ENCODE results near the gene LDHAL6A.

Gene LDHAL6A

DNA sequence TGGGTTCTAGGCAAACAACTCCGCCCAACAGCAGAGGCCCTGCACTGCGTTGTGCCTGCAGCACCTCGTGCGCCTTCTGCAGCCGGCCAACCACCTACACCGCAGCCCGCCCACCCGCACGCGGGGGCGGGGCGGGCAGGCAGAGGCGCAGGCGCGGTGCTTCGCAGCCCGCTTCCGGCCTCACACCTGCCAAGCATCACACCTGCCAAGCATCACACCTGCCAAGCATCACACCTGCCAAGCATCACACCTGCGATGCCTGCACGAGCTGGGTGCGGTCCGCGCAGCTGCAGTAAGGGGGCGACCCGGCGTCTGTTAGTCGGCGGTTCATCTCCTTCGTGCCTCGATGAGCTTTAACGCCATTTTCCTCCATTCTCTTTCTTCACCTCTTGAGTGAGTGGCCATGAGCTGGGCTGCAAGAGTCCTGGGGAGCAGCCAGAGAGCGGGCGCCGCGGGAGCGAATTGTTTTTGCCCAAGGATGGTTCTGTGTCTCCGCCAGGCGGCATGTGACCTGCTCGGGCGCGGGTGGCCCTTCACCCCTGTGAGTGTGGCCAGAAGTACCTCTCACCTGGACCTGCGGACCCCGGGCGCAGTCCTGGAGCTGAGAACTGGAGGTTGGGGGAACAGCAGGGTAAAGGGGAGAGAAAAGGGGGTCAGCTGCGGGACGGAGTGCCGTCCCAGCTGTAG lies at the start of gene LDHAL6A:
Gene LDHAL6A (plus strand): TSS at position 171 of the 687 bp plus-strand sequence. CDS start 825 bp downstream, outside the sequence.
- DNase-seq (ENCODE audit: low spot score) = no peak

DNA sequence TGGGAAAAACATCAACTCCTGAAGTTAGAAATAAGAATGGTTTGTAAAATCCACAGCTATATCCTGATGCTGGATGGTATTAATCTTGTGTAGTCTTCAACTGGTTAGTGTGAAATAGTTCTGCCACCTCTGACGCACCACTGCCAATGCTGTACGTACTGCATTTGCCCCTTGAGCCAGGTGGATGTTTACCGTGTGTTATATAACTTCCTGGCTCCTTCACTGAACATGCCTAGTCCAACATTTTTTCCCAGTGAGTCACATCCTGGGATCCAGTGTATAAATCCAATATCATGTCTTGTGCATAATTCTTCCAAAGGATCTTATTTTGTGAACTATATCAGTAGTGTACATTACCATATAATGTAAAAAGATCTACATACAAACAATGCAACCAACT lies 48.3 kb upstream of the LDHAL6A start:
- DNase-seq (ENCODE audit: low spot score) = peak; percentile 25

DNA sequence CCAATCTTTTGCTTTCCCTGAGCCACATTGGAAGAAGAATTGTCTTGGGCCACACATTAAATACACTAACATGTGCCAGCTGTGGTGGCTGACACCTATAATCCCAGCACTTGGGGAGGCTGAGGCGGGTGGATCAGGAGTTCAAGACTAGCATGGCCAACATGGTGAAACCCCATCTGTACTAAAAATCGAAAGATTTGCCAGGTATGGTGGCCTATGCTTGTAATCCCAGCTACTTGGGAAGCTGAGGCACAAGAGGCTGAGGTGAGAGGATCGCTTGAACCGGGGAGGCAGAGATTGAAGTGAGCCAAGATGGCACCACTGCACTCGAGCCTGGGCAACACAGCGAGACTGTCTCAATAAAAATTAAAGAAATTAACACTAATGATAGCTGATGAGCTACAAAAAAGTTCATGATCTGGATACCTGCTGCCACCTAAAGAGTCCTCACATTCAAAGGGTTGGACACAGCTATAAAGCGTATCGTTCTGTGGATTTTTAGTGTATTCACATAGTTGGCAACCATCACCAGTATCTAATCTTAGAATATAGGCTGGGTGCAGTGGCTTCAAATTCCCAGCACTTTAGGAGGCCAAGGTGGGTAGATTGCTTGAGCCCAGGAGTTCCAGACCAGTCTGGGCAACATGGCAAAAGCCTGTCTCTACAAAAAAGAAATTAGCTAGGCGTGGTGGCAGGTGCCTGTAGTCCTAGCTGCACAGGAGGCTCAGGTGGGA lies 46.9 kb upstream of the LDHAL6A start:
- no peak for DNase-seq (ENCODE audit: low spot score)

DNA sequence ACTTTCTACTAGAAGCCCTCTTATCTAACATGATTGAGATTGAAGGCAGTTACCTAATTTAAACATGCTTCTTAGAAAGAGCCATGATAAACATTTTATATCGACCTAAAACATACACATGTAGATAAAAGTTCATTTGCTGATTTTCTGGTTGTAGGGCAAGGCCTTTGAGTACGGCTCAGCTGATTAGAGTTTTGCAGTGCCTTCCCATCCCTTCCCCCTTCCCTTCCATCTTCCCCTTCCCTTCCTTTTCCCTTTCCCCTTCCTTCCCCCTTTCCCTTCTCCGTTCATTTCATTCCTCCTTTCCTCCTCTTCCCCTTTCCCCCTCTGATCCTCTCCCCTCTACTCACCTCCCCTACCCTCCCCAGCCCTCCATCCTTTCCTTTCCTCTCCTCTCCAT lies 39.2 kb upstream of the LDHAL6A start:
- DNase-seq (ENCODE audit: low spot score) = no peak

DNA sequence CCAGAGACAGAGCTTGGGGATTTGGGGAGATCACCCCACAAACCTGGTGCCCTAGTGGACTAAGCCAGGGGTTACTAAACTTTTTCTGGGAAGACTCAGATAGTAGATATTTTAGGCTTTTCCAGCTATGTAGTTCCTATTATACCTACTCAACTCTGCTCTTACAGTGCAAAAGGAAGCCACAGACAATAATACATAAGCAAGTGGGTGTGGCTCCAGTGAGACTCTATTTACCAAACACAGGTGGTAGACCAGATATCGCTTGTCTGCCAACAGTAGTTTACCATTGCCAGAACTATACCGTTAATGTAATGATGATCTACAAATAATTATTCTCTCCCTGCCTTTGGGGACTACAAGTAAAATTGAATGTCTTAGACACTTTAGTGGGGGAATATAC lies 36.6 kb upstream of the LDHAL6A start:
- DNase-seq (ENCODE audit: low spot score) = no peak

DNA sequence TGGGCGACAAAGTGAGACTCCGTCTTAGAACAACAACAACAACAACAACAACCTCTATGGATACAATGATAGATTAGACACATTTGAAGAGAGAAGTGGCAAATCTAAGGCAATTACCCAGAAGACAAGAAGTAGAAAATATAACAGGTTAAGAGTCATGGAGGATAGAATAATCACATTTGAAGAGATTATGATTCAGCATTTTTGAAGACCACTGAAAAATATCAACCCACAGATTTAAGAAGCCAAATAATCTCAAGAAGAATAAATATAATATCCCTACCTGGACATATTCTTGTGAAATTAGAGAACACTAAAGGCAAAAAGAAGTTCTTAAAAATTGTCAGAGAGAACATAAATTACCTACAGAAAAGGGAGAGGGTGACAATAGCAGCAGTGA lies 35.6 kb upstream of the LDHAL6A start:
- DNase-seq (ENCODE audit: low spot score) = no peak

DNA sequence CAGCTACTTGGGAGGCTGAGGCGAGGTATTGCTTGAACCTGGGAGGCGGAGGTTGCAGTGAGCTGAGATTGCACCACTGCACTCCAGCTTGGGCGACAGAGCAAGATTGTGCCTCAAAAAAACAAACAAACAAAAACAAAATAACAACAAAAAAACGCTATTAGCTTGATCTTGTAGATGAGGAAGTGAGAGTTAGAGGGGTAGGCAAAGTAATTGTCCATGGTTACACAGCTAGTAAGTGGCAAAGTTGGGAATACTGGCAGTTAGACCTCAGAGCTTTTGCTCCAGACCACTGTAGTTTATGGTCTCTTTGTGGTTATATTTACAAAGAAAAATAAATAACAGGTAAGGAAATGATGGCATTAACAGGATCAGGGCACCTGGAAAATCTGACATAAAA lies 28.4 kb upstream of the LDHAL6A start:
- DNase-seq (ENCODE audit: low spot score) = no peak

DNA sequence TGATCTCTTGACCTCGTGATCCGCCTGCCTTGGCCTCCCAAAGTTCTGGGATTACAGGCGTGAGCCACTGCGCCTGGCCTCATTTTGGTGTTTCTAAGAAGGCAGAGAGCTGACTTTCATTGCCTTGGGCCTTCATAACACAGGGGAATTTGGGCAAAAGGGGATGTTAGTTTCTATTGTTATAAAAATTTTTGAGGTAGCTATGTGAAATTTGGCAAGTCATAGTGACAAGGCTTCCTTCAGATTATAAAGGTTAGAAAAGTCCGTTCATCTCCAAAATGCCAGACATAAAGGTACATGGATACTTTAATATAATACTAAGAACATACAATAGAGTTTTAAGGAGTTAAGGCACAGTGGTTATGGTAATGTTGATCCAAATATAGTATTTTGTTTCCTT lies 26.3 kb upstream of the LDHAL6A start:
- no peak for DNase-seq (ENCODE audit: low spot score)

DNA sequence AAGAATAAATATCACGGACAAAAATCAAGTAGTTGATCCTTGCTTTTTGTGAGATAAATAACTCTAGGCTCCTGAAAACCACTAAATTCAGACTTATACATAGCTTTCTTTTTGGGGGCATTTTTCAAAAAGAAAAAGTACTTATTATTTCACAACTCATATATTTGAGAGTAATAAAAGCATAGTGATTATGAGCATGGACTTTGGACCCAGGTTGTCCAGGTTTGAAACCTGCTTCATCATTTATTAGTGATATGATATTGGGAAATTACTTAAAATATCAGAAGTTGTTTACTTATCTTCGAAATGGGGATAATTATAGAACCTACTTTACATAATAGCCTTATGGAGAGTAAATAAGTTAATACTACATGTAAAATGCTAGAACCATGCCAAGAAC lies 17.0 kb upstream of the LDHAL6A start:
- DNase-seq (ENCODE audit: low spot score) = no peak

DNA sequence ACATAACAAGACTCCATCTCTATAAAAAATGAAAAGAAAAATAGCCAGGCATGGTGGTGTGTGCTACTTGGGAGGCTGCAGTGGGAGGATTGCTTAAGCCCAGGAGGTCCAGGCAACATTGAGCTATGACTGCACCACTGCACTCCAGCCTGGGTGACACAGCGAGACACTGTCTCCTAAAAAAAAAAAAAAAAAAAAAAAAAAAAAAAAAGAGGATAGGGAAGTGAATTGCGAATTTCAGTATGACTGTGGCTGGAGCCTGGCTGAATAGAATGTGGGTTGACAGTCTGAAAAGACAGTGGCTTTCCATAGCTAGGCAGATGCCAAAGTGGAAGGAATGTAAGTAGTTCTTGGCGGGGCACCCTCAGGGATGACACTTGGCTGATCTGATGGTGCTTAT lies 6.4 kb upstream of the LDHAL6A start:
- DNase-seq (ENCODE audit: low spot score) = no peak

DNA sequence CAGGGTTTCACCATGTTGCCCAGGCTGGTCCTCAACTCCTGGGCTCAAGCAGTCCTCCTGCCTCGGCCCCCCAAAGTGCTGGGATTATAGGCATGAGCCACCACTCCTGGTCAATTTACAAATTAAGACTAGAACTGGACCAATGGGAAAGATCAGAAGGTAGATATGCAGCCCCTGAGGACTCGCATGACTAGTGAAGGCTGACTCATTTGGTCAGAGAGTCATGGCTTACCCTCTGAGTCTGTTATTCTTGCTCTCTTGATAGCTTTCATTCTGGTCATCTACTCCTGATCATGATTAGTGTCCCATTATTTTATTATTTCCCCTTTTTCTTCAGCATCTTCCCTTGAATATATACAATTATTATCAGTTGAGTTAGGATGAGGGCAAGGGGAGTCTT lies 2.7 kb upstream of the LDHAL6A start:
- DNase-seq (ENCODE audit: low spot score) = no peak

DNA sequence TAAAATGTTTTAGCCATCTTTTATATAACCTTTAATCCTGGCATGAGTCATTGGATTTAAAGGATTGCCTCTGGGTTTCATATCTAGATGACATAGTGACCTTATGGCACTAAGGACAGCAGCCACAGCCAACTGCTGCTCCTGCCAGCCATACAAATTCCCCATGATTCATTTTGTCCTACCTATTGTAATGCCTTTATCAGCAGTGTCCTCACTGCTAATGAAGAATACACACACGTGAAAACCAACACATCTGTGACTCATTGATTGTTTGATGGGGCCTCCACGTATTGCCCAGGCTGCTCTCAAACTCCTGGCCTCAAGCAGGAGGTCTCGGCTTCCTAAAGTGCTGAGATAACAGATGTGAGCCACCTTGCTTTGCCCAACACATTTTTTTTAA lies 1.8 kb downstream of the LDHAL6A start:
- peak; percentile 36 for DNase-seq (ENCODE audit: low spot score)

DNA sequence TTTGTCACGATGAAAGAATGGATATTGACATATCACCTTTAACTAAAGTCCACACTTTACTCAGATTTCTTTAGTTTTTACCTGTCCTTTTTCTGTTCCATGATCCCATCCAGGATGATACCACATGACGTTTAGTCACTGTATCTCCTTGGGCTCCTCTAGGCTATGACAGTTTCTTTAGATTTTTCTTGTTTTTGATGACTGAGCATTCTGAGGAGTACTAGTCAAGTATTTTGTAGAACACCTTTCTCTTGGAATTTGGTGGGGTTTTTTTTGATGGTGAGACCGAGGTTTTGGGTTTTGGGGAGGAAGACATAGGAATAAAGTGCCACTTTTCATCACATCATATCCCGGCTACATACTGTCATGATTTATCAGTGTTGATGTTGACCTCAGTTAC lies 4.0 kb downstream of the LDHAL6A start:
- DNase-seq (ENCODE audit: low spot score) = no peak

DNA sequence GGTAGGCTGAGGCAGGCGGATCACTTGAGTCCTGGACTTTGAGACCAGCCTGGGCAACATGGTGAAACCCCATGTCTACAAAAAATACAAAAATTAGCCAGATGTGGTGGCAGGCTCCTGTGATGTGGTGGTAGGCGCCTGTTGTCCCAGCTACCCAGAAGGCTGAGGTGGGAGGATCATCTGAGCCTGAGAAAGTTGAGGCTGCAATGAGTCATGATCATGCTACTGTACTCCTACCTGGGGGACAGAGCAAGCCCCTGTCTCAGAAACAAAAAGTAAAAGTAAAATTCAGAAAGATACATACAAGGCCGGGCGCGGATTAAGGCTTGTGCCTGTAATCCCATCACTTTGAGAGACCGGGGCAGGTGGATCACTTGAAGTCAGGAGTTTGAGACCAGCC lies 6.3 kb downstream of the LDHAL6A start:
- no peak for DNase-seq (ENCODE audit: low spot score)

DNA sequence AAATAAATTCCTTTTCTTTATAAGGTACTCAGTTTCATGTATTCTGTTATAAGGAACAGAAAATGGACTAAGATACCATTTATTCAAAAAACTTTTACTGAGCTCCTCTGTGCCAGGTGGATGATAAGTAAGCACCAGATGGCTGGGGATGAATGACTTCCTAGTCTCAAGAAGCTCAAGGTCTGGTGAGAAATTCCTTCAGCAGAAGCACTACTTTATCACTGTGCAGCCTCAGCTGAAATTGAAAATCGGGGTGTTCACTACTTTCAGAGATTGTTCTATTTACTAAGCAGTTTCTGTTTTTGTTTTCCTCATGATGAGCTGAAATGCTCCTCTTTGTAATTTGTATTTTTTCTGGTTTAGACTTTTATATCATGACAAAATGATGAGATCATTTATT lies 7.8 kb downstream of the LDHAL6A start:
- no peak for DNase-seq (ENCODE audit: low spot score)

DNA sequence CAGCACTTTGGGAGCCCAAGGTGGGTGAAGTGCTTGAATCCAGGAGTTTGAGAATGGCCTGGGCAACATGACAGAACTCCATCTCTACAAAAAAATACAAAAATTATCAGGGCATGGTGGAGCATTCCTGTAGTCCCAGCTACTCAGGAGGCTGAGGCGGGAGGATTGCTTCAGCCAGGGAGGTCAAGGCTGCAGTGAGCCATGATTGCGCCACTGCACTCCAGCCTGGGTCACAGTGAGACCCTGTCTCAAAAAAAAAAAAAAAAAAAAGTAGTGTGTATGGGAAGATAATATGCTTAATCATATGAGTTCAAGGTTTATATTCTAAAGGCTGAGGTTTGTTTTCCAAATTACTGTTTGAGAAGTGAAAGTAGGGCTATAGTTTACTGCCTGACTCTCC lies 10.7 kb downstream of the LDHAL6A start:
- no peak for DNase-seq (ENCODE audit: low spot score)

DNA sequence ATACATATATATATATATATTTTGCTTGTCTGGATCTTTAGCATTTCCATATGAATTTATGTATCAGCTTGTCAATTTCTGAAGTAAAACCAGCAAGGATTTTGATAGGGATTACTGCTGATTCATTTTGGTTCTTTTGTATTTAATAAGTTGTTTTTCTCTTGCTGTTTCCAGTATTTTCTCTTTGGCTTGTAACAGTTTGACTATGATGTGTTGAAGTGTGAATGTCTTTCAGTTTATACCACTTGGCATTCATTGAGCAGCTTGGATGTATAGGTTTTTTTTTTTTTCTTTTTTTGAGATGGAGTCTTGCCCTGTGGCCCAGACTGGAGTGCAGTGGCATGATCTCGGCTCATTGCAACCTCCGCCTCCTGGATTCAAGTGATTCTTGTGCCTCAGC lies 12.4 kb downstream of the LDHAL6A start:
- no peak for DNase-seq (ENCODE audit: low spot score)

DNA sequence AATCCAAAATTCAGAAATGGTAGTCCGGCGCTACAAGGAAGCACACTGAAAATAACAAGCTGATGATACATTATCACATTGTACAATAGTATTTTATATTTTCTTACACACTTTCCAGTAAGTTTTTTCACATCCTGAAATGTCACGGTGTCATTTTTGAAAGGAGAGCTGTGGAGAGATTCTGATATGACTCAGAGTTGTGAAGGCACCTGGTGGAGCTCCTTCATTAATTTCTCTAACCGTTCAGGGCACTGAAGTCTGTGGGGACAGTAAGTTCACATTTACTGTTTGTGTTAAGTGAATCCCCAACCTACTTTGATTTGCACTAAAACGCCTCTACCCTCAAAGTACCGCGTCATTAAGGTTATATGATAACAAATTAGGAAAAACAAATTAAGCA lies 13.3 kb downstream of the LDHAL6A start:
- DNase-seq (ENCODE audit: low spot score) = no peak

DNA sequence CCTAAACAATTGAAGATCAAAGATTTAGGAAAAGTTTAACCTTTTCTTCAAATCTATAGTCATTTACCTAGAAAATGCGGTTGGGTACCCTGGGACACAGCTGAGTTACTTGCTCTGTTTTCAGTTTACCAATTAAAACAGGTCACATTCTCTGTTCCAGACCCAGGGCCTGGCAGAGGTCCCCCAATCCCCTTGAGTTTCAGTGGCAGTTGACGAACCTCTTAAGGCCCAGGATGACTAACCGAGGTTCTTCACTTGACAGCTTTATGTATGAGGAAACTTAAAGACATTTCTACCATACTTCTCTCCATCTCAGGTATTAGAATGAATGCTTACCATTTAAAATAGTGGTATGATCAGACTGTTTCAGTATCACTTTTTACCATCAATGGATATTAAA lies 16.3 kb downstream of the LDHAL6A start:
- no peak for DNase-seq (ENCODE audit: low spot score)

DNA sequence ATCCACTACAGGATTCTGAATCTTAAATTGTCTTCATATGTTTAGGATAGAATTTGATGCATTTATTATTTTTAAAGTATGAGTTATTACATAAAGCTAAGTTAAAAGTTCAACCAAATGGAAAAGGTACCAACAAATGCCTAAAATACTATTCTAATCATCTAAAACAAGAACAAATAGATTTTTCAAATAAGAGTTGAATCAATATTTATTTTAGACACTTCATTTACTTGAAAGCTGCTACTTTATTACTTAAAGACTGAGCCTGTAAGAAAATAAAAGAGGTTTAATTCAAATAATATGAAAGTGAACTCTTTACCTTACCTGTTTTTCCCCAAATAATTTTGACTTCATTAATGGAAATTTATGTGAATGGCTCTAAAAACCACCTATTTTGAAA lies 16.9 kb downstream of the LDHAL6A start:
- no peak for DNase-seq (ENCODE audit: low spot score)

DNA sequence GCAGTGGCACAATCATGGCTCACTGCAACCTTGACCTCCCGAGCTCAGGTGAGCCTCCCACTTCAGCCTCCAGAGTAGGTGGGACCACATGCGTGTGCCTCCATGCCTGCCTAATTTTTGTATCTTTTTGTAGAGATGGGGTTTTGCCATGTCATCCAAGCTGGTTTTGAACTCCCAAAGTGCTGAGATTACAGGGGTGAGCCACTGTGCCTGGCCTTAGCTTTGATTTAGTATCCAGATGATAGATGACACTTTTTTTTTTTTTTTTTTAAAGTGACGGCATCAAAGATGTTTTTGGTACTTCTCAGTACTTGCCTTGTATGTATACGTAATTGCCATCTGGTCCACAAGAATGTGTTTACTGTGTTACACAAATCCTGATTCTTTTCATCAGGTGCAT lies 23.4 kb downstream of the LDHAL6A start:
- no peak for DNase-seq (ENCODE audit: low spot score)

DNA sequence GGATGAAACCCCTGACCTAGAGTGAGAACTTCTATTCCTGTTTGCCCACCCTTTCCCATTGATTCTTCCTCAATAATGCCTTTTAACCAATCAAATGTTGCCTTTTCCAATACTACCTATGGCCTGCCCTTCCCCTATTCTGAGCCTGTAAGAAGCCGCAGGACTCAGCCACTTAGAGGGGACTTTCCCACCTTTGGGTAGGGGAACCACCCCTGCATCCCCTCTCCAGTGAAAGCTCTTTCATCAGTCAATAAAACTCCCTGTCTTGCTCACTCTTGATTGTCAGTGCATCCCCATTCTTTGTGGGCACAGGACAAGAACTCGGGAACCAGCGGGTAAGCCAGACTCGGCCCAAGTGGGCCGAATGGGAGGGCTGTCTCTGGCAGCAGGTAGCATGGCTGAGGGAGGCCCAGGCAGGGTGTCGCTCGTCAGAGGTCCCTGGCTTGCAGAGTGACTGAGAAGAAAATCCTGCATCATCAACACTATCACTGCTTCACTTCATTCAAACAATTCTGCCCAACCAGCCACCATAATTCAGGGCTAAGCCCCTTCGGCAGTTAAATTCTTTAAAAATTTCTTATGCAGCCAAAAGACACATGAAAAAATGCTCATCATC lies 30.4 kb downstream of the LDHAL6A start:
- no peak for DNase-seq (ENCODE audit: low spot score)

DNA sequence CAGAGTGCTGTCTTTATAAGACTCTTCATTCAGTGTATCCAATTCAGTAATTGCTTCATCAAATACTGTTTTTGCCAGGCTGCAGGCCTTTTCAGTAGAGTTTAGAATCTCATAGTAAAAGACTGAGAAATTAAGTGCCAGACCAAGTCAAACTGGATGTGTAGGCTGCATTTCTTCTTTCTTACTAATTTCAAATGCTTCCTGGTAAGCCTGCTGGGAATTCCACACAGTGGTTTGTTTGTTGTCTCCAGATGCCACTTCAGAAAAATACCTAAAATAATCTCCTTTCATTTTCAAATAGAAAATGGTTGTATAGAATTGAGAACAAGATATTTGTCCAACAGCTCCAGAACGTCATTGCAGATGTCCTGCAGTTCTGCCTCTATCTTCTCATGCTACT lies 34.7 kb downstream of the LDHAL6A start:
- DNase-seq (ENCODE audit: low spot score) = no peak

All from LoVo (cell line).